KMS-11 (cell line): ENCODE results near the gene NLGN4X.

Source experiments
- H2AFZ ChIP-seq: fragments of 200-600 bp; sonication (generic); 2 replicates; pipeline ENCODE4 v1.6.1; 2016; ENCODE audit warnings: antibody characterized with exemption, mixed run types, low read depth
- H3K27ac ChIP-seq: fragments of 200-600 bp; sonication (generic); 2 replicates; pipeline ENCODE4 v1.6.1; 2016; ENCODE audit warnings: mild to moderate bottlenecking, mixed run types
- H3K27me3 ChIP-seq: fragments of 200-600 bp; sonication (generic); 2 replicates; pipeline ENCODE4 v1.6.1; 2017; ENCODE audit warnings: mild to moderate bottlenecking, low read depth, mixed run types, moderate library complexity; ENCODE audit not compliant: insufficient read depth
- H3K36me3 ChIP-seq: fragments of 200-600 bp; sonication (generic); 2 replicates; pipeline ENCODE4 v1.6.1; 2017; ENCODE audit warnings: mild to moderate bottlenecking, mixed run types; ENCODE audit not compliant: insufficient read depth
- H3K4me1 ChIP-seq: fragments of 200-600 bp; sonication (generic); 2 replicates; pipeline ENCODE4 v1.6.1; 2016; ENCODE audit warnings: mild to moderate bottlenecking, low read depth, mixed run types; ENCODE audit not compliant: poor library complexity, severe bottlenecking
- H3K4me2 ChIP-seq: fragments of 200-600 bp; sonication (generic); 2 replicates; pipeline ENCODE4 v1.7.0; 2016; ENCODE audit warnings: mild to moderate bottlenecking, mixed run types
- H3K4me3 ChIP-seq: fragments of 200-600 bp; sonication (generic); IDR thresholded peaks from 2 replicates; pipeline ENCODE4 v1.6.1; 2017; ENCODE audit warnings: low read depth, low read length, mixed read lengths; ENCODE audit not compliant: insufficient read depth
- H3K79me2 ChIP-seq: fragments of 200-600 bp; sonication (generic); 2 replicates; pipeline ENCODE4 v1.6.1; 2016; ENCODE audit warnings: low read depth, mixed run types; ENCODE audit not compliant: insufficient read depth
- H3K9ac ChIP-seq: fragments of 200-600 bp; sonication (generic); 2 replicates; pipeline ENCODE4 v1.6.1; 2016; ENCODE audit warnings: mild to moderate bottlenecking, mixed run types
- H4K20me1 ChIP-seq: fragments of 200-600 bp; sonication (generic); 2 replicates; pipeline ENCODE4 v1.6.1; 2016; ENCODE audit warnings: mild to moderate bottlenecking, mixed run types; ENCODE audit not compliant: insufficient read depth
- TF ChIP-seq, protein P1 (sequence below): fragments of 200-600 bp; sonication (generic); conservative IDR thresholded peaks from 2 replicates; pipeline ENCODE4 v1.6.1; 2017; ENCODE audit warnings: low read depth, mild to moderate bottlenecking, antibody characterized with exemption, low read length, moderate library complexity, mixed read lengths

NLGN4X gene

DNA sequence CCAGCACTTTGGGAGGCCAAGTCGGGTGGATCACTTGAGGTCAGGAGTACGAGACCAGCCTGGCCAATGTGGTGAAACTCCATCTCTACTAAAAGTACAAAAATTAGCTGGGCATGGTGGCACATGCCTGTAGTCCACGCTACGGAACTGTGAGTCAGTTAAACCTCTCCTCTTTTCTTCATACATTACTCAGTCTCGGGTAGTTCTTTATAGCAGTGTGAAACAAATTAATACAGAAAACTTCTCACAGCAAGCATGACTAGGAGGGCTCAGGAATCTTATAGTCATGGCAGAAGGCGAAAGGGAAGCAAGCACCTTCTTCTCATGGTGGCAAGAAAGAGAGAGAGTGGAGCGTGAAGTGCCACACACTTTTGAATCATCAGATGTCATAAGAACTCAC is 358.9 kb downstream of the NLGN4X start:
- Histone ChIP-seq H3K36me3 (no peaks in the 10 kb centered on the region), H2AFZ (no peak overlapping the region), H3K9ac (no peak overlapping the region), H4K20me1 (no peaks in the 10 kb centered on the region), H3K79me2 (no peaks in the 10 kb centered on the region), H3K27ac (no peak overlapping the region), H3K4me3 (no peak overlapping the region), H3K4me2 (no peak overlapping the region), H3K4me1 (no peaks in the 10 kb centered on the region), H3K27me3 (no peaks in the 10 kb centered on the region)
- TF ChIP-seq, protein P1, sequence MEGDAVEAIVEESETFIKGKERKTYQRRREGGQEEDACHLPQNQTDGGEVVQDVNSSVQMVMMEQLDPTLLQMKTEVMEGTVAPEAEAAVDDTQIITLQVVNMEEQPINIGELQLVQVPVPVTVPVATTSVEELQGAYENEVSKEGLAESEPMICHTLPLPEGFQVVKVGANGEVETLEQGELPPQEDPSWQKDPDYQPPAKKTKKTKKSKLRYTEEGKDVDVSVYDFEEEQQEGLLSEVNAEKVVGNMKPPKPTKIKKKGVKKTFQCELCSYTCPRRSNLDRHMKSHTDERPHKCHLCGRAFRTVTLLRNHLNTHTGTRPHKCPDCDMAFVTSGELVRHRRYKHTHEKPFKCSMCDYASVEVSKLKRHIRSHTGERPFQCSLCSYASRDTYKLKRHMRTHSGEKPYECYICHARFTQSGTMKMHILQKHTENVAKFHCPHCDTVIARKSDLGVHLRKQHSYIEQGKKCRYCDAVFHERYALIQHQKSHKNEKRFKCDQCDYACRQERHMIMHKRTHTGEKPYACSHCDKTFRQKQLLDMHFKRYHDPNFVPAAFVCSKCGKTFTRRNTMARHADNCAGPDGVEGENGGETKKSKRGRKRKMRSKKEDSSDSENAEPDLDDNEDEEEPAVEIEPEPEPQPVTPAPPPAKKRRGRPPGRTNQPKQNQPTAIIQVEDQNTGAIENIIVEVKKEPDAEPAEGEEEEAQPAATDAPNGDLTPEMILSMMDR: no peak

DNA sequence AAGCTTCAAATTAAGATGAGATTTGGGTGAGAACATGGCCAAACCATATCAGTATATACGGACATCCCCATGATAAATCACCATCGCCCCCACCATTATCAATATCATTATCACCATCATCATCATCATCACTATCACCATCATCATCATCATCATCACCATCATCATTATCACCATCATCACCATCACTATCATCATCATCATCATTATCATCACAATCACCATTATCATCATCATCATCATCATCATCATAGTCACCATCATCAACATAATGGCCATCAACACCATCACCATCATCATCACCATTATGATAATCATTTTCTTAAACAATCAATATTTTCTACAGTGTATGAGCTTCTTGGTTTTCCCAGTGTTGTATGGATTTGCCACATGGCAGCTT is 360.9 kb downstream of the NLGN4X start:
- no peaks in the 10 kb centered on the region for H4K20me1 ChIP-seq
- H3K36me3 ChIP-seq: no peaks in the 10 kb centered on the region
- H3K4me3 ChIP-seq: no peak overlapping the region
- TF ChIP-seq, protein P1: no peak
- no peaks in the 10 kb centered on the region for H3K4me1 ChIP-seq
- no peak overlapping the region for H3K9ac ChIP-seq
- H3K79me2 ChIP-seq: no peaks in the 10 kb centered on the region
- no peak overlapping the region for H3K27ac ChIP-seq
- H3K27me3 ChIP-seq: no peaks in the 10 kb centered on the region
- no peak overlapping the region for H3K4me2 ChIP-seq
- no peak overlapping the region for H2AFZ ChIP-seq

DNA sequence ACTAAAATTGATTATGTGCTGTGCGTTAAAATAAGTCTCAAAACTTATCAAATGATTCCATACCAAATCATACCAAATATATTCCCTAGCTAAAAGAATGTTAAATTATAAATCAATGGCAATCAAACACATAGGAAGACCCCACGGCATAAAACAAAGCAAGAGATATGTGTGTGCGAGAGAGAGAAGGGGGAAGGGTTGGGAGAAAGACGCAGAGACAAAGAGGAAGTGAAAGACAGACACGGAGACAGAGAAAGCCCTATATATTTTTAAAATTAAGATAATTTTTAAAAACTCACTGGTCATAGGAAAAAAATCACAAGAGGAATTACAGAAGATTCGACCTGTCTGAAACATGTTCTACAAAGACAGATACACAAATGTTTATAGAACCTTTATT is 371.4 kb downstream of the NLGN4X start:
- no peak overlapping the region for H3K4me2 ChIP-seq
- H3K4me3 ChIP-seq: no peak overlapping the region
- no peaks in the 10 kb centered on the region for H3K27me3 ChIP-seq
- H4K20me1 ChIP-seq: no peaks in the 10 kb centered on the region
- no peaks in the 10 kb centered on the region for H3K36me3 ChIP-seq
- no peak overlapping the region for H3K27ac ChIP-seq
- H2AFZ ChIP-seq: no peak overlapping the region
- H3K79me2 ChIP-seq: no peaks in the 10 kb centered on the region
- TF ChIP-seq, protein P1: no peak
- H3K4me1 ChIP-seq: no peaks in the 10 kb centered on the region
- H3K9ac ChIP-seq: no peak overlapping the region

DNA sequence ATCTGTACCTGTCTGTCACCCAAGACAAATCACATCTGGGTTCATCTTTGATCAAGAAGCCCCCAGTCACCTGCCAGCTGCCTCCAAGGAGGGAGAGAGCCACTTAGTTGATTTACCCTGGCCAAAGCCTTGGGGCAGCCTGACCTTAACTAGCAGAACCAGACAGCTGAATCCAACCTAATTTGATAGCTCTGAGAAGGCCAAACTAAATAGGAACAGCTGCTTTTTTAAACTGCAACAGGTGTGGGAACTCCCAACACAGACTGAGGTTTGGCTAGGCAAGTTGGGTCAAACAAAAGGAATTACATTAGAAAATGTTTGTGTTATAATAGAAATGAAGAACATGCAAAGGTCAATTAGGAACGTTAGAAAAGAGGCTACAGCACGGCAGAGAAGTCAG is 375.7 kb downstream of the NLGN4X start:
- H4K20me1 ChIP-seq: no peaks in the 10 kb centered on the region
- H3K4me3 ChIP-seq: no peak overlapping the region
- no peak overlapping the region for H2AFZ ChIP-seq
- H3K4me2 ChIP-seq: no peak overlapping the region
- no peaks in the 10 kb centered on the region for H3K79me2 ChIP-seq
- no peak overlapping the region for H3K9ac ChIP-seq
- no peaks in the 10 kb centered on the region for H3K36me3 ChIP-seq
- no peak overlapping the region for H3K27ac ChIP-seq
- H3K27me3 ChIP-seq: no peaks in the 10 kb centered on the region
- H3K4me1 ChIP-seq: no peaks in the 10 kb centered on the region
- TF ChIP-seq, protein P1: no peak

DNA sequence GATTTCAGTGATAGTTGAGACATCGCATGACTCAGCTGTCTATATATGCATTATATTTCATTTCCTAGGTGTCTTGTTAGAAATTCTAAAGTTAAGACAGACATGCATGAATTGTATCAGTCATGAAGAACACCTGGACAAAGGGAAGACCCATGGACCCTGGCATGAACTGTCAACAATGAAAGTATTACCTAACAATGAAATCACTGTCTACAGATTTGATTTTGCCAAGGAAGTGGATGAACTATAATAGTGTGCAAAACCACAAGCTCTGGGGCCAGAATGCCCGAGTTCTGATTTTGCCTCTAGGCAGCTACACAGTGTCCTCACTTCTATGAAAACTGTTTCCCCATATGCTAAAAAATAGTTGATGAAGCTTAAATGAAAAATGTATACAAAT is 386.1 kb downstream of the NLGN4X start:
- no peak overlapping the region for H3K4me2 ChIP-seq
- H3K79me2 ChIP-seq: no peaks in the 10 kb centered on the region
- no peak overlapping the region for H2AFZ ChIP-seq
- no peak overlapping the region for H3K4me3 ChIP-seq
- H4K20me1 ChIP-seq: no peaks in the 10 kb centered on the region
- H3K4me1 ChIP-seq: no peaks in the 10 kb centered on the region
- H3K27me3 ChIP-seq: no peaks in the 10 kb centered on the region
- H3K36me3 ChIP-seq: no peaks in the 10 kb centered on the region
- TF ChIP-seq, protein P1: no peak
- no peak overlapping the region for H3K27ac ChIP-seq
- no peak overlapping the region for H3K9ac ChIP-seq
